IPS DF 4.7 (cell line): ENCODE data around the gene TCP11.

Source experiments
- DNase-seq: peaks from one replicate; pipeline ENCODE4 v3.0.0-alpha.2; 2013; ENCODE audit warnings: low spot score; ENCODE audit errors: extremely low read depth

TCP11 gene

GRCh38 chr6:35093118-35093445, 48.1 kb downstream of the TCP11 start:
- DNase-seq: no peak

- DNase-seq: no peak
These were observed 48.6 kb downstream of the TCP11 start for GRCh38 chr6:35092362-35093117.

DNA sequence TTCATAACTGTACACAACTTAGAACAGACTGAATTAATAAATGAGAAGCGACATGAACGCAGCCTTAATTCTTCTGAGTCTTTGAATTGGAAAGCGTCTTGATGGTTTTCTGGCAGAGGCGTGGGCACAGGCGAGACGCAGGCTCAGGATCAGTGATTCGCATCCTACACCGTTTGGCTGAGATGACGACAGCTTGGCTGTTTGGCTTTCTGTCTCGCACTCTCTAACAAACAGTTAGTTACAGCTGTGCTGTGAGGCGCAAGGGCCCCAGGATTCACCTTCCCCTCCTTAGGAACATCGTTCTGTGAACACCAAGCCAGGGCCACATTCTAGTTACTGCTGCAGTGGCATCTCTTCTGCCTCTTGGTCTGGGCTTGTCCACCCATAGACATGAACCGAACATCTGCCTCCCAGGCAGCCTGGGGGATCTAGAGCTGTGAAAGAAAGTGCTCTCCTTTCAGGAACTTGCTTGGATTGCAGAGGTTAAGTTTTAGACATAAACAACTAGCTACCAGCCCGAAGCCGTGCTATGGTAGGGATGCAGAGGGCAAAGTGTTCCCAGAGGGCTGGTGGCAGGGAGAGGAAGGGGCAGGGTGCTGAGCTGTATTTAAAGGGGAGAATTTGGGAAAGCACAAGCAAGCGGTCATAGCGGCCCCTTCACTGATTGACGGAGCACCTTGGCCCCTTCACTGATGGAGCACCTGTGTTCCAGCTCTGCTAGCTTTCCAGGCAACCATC, 49.6 kb downstream of the TCP11 start:
- no peak for DNase-seq

DNA sequence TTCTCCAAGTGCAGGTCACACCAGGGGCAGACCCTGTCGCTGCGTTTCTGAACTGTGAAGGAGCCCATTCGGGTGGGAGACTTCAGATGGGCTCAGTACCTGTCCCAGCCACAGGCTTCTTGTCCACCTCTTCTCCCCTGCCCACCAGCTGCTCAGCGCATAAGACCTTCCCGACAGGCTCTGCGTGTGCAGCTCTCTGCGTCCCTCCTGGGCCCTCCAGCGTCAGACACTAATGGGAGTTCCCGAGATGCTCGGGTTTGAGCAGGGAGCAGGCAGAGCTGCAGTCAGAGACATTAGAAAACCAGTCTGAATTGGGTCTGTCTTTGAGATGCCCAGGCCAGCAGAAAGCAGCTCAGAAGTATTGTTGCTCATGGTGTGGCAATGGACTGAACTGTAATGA, 50.4 kb downstream of the TCP11 start:
- DNase-seq: no peak

DNA sequence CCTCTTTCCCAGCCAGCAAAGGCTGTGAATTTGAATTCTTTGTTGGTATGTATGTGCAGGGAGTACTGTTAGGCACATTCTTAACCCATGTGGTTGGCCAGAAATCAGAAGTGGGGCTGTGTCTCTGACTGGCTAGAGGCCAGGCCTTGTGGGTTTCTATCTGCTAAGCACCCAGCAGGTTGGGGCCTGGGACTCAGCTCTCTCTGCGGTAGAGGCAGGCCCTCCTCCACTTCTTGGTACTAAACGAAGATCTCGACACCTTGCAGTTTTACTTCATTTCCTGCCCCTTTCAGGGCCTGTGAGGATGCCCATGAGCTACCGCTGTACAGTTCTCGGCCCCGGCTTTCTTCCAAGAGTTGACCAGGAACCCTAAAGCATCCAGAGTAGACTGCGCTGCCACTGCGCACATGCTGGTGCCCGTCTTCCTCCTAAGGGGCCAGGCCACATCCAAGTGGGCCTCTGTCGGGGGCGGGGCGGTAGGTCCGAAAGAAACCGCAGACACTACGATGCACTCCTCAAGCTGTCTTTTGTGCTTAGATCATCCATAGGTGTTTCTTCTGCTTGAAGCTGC, 51.1 kb downstream of the TCP11 start:
- DNase-seq: no peak

- no peak for DNase-seq
These were observed 51.8 kb downstream of the TCP11 start for GRCh38 chr6:35089216-35089934.

GRCh38 chr6:35088281-35089215, 52.6 kb downstream of the TCP11 start:
- no peak for DNase-seq

DNA sequence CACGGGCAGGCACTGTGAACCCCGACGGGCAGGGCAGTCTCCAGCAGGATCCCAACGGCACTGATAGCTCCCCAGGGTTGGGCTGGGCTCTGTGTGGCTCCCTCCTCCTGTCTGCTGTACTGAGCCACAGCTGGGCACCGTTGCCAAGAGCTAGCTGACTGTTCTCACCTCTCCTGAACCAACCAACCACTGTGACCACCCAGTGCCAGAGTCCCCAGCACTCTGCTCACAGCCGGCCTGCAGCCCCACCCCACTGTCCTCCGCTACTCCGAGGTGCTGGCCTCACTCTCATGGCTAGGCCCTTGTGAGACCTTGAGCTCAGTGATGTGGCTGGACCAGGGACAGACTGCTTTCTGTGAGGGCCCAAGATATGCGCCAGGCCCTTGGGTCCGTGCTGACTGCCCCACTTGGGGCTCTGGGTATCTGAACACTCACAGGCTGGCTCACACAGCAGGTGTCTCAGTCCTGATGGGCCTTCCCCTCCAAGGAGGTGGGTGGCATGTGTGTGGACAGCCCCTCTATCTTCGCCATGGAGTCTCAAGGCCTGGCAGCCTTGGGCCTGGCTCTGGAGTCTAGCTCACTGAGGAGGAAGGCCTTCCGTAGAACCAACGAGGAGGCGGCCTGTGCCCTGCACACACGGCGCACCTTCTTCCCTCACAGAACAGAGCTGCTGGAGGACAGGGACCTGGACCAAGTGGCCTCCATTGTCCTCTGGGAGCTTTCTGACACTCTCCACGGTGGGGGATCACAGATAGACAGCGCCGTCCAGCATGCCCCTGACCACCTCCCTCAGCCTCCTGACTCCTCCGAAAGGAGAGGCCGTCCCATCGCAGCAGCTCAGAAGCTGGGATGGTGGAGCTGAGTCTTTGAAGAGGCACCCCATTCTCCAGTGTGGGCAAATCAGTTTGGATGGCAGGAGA, 53.5 kb downstream of the TCP11 start:
- DNase-seq: no peak

GRCh38 chr6:35086636-35087360, 54.3 kb downstream of the TCP11 start:
- DNase-seq: no peak

DNA sequence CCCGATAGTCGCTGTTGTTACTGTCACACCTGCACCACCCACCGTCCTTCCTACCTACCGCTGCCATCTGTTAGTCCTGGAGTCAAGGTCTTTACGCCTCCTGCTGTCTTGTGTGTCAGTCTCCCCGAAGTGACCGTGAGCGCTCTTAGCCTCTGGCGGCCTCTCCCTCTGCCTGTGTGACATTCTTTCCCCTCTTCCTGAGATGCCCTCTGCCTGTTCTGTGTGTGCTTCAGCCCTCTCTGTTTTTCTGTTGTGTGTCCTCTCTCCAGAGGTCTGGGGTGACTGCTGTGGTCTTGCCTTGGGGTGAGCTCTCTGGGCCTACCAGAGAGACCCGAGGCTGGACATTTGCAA, 54.9 kb downstream of the TCP11 start:
- no peak for DNase-seq

GRCh38 chr6:35085359-35086281, 55.5 kb downstream of the TCP11 start:
- DNase-seq: no peak

DNA sequence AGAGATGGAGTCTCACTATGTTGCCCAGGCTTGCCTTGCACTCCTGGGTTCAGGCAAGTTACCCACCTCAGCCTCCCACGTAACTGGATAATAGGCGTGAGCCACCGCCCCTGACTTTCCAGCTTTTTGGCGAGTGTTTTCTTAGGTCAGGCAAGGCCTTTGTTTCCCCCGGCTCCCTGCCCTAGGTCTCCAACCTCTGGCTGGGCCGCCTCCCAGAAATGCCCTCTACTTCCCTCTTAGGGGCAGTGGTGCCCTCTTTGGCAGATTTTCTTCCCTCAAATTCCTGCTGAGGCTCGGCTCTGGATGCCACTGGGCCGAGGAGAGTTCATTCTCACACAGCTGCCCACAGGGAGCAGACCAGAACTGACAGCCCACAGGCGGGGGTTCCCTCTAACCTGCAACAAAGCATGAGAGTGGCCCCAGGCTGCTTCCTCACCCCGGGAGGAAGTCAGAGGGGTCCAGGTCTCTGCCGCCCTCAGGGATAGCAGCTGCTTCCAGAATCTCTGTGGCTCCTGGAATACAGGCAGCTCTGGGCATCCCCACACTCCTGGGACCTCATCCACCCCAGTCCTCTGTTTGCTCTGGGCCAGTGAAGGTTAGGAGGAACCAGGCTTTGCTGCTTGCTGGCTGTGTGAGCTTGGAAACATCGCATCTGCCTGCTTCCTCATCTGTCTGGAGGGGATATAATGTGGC, 56.5 kb downstream of the TCP11 start:
- DNase-seq: no peak

- no peak for DNase-seq
These were observed 57.1 kb downstream of the TCP11 start for GRCh38 chr6:35084041-35084491.

DNA sequence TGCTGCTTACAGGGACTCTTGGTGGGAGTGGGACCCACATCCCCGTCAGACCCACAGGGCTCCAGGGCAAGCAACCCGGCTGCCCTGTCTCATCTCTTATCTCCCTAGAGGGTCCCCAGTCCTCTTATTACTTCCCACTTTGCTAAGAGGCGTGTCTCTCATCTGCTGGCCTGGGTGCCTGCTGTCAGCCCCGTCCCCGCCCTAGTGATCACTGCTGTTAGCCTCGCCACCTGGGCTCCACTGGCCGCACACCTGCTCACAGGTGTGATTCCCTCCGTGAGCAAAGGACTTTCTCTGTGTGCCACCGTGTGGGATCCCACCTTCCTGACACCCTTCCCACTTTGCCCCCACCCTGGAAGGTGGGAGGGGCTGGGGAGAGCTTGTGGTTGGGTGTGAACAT, 57.6 kb downstream of the TCP11 start:
- no peak for DNase-seq

GRCh38 chr6:35082733-35083403, 58.3 kb downstream of the TCP11 start:
- DNase-seq: no peak

GRCh38 chr6:35082046-35082732, 59.0 kb downstream of the TCP11 start:
- DNase-seq: no peak
